Stimulated activated CD4-positive, alpha-beta T cell treated with anti-CD3 and anti-CD28 coated beads, Interleukin-4, amount 100 ng/mL, for 24 hours (primary cell): ENCODE results near the gene GPR146.

Experiments
- DNase-seq: peaks from one replicate; pipeline ENCODE4 v3.0.0-alpha.2; 2020

Gene GPR146

DNA sequence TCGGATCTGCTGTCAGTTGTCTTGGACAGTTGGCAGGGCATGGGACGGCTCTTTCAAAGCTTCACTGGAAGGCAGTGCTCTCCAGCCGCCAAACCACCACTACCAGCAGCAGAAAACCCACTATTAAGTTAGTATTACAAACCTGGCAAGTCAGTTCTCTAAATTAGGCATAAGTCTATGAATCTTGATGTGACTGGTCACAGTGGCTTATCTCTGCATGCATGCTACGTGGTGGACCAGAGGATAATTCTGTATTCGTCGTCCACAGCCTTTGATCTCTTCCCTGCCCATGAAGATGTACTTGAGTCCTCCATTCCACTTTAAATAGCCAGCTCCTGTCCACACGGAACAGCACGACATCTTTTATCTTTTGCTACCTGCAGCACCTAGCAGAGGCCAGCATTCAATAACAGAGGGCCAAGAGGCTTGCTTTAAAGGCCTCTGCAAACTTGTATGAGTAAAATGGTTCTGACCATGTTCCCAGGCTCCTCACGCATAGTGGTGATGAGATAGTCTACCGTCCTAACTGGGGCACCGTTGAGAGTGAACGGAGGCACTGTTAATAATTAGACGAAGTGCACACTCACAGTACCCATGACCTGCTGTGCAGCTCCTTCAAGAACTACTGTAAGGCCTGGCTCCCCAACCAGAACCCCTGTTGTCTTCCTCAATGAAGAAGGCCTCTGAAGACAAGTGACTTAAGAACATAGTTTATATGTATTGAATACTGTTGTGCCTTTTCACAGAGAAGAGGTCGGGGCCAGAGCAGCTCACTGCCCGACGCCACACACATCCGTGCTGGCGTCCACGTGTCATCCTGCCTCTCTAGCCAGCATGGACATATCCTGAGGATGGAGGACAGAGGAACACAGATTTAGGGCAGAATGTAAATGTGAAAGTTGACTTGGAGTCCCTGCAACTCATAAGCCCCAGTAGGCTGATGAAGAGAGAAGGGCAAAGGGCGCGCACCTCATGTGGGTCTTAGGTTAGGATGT lies 1.0 kb downstream of the GPR146 start:
- no peak for DNase-seq

DNA sequence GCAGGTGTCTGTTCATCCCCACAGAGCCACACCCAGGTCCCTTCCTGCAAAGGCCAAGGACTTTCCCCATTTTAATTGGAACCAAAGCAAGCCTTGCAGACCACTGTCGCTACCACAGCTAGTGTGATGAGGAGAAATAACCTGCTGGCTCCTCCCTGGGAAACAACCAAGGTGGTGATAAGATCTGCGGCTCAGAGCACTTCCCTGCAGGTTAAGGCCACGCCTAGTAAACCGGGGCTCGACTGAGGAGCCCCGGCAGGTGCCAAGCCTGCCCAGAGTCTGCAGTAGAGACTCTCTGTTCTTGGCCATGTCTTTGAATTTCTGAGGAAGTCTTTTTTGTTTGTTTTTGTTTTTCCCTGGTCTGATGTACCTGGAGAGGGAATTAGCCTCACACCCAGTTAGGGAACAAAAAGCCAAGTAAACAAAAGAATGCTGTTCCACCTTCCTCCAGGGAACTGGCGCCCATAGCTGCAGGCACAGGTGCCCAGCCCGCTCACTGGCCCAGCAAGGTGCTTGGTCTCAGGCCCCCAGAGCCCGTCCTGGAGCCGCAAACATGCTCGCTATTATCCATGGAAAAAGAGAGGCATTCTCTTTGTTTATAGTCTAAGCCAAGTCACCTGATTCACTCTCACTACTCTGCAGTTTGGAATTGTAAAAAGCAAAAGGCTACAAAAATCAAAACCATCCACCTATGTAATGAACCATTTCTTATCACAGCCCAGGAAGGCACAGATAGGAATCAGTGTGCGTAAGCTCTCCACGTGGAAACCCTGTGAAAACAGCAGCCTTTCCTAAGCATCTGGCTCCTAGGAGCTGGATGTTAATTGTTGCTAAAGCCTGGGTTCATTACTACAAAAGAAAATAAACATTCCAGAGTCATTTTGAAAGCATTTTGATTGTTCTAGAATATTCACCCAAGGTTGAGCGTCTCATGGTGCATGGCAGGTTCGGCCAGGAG lies 2.7 kb downstream of the GPR146 start:
- peak; percentile 17 for DNase-seq

GRCh38 chr7:1049006-1049741 lies 4.8 kb downstream of the GPR146 start:
- no peak for DNase-seq

GRCh38 chr7:1049801-1050200 lies 5.5 kb downstream of the GPR146 start:
- no peak for DNase-seq

DNA sequence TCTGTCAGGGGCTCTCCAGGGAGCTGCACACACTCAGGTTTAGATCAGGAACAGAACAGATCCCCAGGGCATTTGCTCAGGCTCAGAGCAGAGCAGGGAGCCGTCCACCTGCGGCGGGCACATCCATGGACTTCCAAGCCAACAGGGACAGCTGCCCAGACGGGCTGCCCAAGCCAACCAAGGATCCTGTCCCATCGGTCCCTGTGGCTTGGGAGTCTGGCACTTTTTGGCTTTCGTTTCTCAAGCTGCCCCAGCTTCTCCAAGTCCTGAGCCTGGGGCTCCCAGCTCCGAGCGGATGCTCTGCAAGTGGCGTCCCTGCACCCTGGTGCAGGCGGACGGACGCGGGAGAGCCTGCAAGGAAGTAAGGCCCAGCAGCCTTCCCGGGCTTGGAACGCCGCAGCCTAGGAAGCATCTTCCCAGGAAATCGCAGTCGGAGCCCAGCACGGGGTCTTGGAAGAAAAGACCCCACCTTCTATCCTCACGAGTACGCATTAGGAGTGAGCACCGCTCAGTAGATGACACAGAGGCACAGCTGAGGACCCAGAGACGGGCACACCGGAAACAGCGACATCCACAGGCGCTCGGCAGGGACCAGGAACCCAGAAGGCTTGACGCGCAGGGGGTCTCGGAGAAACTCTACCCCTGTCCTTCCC lies 6.0 kb downstream of the GPR146 start:
- DNase-seq: no peak

- no peak for DNase-seq
Observed at GRCh38 chr7:1050956-1051690, 6.8 kb downstream of the GPR146 start.

- DNase-seq: no peak
Observed at GRCh38 chr7:1052031-1052818, 7.9 kb downstream of the GPR146 start.

DNA sequence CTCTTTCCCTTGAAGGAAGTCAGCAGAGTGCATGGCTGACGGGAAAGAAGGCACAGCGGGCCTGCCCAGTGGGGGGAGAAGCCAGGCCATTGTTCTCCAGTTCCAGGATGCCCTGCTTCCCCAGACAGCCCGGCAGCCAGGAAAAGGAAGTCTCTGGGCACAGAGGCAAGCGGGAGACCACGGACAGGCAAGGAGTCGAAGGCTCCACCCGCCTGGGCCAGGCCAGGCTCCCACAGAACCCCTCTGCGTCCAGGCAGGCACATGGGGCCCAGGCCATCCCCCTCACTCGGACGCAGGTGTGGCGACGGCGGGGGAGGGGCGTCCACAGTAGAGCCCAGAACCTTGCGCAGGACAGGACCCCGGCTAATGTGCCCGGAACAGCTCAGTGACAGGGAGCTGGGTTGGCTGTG lies 8.7 kb downstream of the GPR146 start:
- DNase-seq: no peak

GRCh38 chr7:1053816-1054370 lies 9.5 kb downstream of the GPR146 start:
- no peak for DNase-seq

DNA sequence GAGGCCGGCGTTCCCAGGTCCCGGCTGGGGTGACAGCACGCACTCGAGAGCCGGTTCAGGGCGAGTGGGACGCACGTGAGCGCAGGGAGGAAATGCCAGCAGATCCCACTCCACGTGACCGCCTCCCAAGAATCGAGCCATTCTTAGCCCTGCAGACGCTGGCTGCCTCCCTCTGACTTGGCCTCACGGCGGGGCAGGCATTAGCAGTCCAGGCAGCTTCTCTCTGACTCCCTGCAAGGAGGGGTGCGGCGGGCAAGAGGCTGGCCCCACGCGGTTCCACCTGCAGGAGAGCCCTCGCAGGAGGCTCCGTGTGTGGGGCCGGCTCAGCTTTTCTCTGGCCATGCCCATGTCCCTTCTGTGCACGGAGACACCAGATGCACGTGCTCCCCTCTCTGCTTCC lies 10.1 kb downstream of the GPR146 start:
- DNase-seq: no peak

GRCh38 chr7:1054861-1055450 lies 10.6 kb downstream of the GPR146 start:
- peak; percentile 46 for DNase-seq

GRCh38 chr7:1055491-1055955 lies 11.2 kb downstream of the GPR146 start:
- no peak for DNase-seq

GRCh38 chr7:1055956-1056784 lies 11.8 kb downstream of the GPR146 start:
- no peak for DNase-seq

GRCh38 chr7:1056785-1057410 lies 12.6 kb downstream of the GPR146 start:
- no peak for DNase-seq

DNA sequence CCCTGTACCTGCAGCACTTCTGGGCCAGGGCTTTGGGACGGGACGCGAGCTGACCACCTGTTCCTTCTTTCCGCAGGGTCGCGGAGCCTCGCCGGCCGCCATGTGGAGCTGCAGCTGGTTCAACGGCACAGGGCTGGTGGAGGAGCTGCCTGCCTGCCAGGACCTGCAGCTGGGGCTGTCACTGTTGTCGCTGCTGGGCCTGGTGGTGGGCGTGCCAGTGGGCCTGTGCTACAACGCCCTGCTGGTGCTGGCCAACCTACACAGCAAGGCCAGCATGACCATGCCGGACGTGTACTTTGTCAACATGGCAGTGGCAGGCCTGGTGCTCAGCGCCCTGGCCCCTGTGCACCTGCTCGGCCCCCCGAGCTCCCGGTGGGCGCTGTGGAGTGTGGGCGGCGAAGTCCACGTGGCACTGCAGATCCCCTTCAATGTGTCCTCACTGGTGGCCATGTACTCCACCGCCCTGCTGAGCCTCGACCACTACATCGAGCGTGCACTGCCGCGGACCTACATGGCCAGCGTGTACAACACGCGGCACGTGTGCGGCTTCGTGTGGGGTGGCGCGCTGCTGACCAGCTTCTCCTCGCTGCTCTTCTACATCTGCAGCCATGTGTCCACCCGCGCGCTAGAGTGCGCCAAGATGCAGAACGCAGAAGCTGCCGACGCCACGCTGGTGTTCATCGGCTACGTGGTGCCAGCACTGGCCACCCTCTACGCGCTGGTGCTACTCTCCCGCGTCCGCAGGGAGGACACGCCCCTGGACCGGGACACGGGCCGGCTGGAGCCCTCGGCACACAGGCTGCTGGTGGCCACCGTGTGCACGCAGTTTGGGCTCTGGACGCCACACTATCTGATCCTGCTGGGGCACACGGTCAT lies 13.3 kb downstream of the GPR146 start:
- no peak for DNase-seq

DNA sequence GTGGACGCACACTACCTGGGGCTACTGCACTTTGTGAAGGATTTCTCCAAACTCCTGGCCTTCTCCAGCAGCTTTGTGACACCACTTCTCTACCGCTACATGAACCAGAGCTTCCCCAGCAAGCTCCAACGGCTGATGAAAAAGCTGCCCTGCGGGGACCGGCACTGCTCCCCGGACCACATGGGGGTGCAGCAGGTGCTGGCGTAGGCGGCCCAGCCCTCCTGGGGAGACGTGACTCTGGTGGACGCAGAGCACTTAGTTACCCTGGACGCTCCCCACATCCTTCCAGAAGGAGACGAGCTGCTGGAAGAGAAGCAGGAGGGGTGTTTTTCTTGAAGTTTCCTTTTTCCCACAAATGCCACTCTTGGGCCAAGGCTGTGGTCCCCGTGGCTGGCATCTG lies 14.0 kb downstream of the GPR146 start:
- no peak for DNase-seq

DNA sequence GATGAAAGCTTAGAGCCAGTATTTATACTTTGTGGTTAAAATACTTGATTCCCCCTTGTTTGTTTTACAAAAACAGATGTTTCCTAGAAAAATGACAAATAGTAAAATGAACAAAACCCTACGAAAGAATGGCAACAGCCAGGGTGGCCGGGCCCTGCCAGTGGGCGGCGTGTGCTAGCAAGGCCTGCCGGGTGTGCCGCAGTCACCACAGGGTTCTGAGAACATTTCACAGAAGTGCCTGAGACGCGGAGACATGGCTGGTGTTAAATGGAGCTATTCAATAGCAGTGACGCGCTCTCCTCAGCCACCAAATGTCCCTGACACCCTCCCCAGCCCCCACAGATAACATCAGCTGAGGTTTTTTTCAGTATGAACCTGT lies 14.5 kb downstream of the GPR146 start:
- no peak for DNase-seq
